Psoas muscle (tissue), 8 donors: ENCODE data around the gene ATF7. TPM values are rescaled to one million over a fixed set of nuclear protein-coding genes. Genes with fewer than 3 reads are reported as not detected.
A peak's percentile ranks its signal among the peaks of the same experiment; 100 is the strongest.

Experiments used
- ATAC-seq, 4 donors: fragments of 200-7000 bp; cut with Tn5 transposase; one replicate each; pipeline ENCODE4 v1.9.1; 2020; ENCODE audit warnings: moderate library complexity in 3 of 4, mild to moderate bottlenecking in 2 of 4
- DNase-seq, 2 donors: peaks; one replicate each; pipeline ENCODE4 v3.0.0-alpha.2; 2020
- H3K27ac ChIP-seq: fragments of 200-600 bp; one replicate; pipeline ENCODE4 v1.8.0; 2022
- H3K27me3 ChIP-seq, 3 donors: fragments of 200-600 bp in 1 of 3; one replicate each; pipeline versions ENCODE4 v1.6.1 to v1.8.0; 2013 to 2022; ENCODE audit warnings: low read length in 2 of 3, mild to moderate bottlenecking in 2 of 3, moderate library complexity in 1 of 3; ENCODE audit not compliant: insufficient read depth in 3 of 3
- H3K36me3 ChIP-seq, 2 donors: fragments of 200-600 bp in 1 of 2; one replicate each; pipeline versions ENCODE4 v1.6.1 to v1.8.0; 2013 to 2022; ENCODE audit warnings: low read depth in 1 of 2, mild to moderate bottlenecking in 1 of 2, moderate library complexity in 1 of 2; ENCODE audit not compliant: insufficient read depth in 1 of 2
- H3K4me1 ChIP-seq: fragments of 200-600 bp; one replicate; pipeline ENCODE4 v1.8.0; 2022
- H3K4me3 ChIP-seq: fragments of 200-600 bp; one replicate; pipeline ENCODE4 v1.8.0; 2022; ENCODE audit warnings: mild to moderate bottlenecking
- H3K9me3 ChIP-seq: fragments of 200-600 bp; one replicate; pipeline ENCODE4 v1.8.0; 2022
- WGBS, 3 donors: extraction: QIAGEN DNeasy Blood & Tissue Kit; methylation state at CpG; one replicate each; pipeline versions ENCODE4 v1.1.6 to v1.1.7; 2013; 5-methylcytosine and 5-hydroxymethylcytosine counted together
- intact Hi-C, 2 donors: fragments of 100-400 bp; cut with DNase I; formaldehyde crosslinking; loops; one replicate each; pipeline versions ENCODE4 v1.11.0 to v1.14.2; 2022
- polyA plus RNA-seq, 3 donors: library from polyadenylated mRNA; stranded (reverse); fragments of 200-250 nt; gene quantifications; one replicate each; pipeline ENCODE4 v1.2.3, GENCODE V29; 2013
- total RNA-seq, 4 donors: library from RNA; stranded (reverse); fragmentation: NEBNext Ultra II Directional in 2 of 4; extraction: Animal tissue kit (Norgen Biotek cat#: 25700) in 2 of 4; gene quantifications; one replicate each; pipeline versions ENCODE4 v1.2.1 to v1.2.4, GENCODE V29; 2021 to 2023
- TF ChIP-seq, protein P1 (sequence below): fragments of 200-600 bp; IDR thresholded peaks from one replicate; pipeline ENCODE4 v1.8.0; 2022; ENCODE audit warnings: antibody characterized with exemption
- donor health status: healthy with polysubstance abuse.
- donor health status: DM: no; HTN: no; CAD: no; lungs with moderate emphysema.
- donor health status: Bipolar disorder and iron deficiency.
- donor health status: healthy.
- donor health status: DM: yes; HTN: yes; CAD: no.
- donor health status: DM: no; HTN: no; CAD: no.
- donor health status: DM: no; HTN: no; CAD: no.
- donor health status: DM: yes; HTN: yes; CAD: no.

Gene ATF7
- total and polyA plus RNA-seq, 7 donors = 15.7 to 32.3 (median 25.4) TPM

DNA sequence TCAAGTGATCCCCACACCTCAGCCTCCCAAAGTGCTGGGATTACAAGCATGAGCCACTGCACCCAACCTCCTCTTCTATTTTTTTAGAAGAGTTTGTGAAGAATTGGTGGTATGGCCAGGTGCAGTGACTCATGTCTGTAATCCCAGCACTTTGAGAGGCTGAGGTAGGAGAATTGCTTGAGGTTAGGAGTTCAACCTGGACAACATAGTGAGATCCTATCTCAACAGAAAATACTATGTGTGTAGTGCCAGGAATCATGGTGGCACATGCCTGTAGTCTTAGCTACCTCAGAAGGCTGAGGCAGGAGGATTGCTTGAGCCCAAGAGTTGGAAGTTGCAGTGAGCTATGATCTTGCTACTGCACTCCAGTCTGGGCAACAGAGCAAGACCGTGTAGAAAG lies 5.5 kb upstream of the ATF7 start:
- intact Hi-C loops = no loop called here
- H3K4me3 ChIP-seq = no peak overlapping the region
- no peak overlapping the region for H3K27ac ChIP-seq
- DNase-seq (no peak), ATAC-seq (no peak)
- TF ChIP-seq, protein P1, sequence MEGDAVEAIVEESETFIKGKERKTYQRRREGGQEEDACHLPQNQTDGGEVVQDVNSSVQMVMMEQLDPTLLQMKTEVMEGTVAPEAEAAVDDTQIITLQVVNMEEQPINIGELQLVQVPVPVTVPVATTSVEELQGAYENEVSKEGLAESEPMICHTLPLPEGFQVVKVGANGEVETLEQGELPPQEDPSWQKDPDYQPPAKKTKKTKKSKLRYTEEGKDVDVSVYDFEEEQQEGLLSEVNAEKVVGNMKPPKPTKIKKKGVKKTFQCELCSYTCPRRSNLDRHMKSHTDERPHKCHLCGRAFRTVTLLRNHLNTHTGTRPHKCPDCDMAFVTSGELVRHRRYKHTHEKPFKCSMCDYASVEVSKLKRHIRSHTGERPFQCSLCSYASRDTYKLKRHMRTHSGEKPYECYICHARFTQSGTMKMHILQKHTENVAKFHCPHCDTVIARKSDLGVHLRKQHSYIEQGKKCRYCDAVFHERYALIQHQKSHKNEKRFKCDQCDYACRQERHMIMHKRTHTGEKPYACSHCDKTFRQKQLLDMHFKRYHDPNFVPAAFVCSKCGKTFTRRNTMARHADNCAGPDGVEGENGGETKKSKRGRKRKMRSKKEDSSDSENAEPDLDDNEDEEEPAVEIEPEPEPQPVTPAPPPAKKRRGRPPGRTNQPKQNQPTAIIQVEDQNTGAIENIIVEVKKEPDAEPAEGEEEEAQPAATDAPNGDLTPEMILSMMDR = no peak
- H3K36me3 ChIP-seq = no peaks in the 10 kb centered on the region
- 60 to 100% (median 79%) methylated on average over 1 of the region's 1 CpG for WGBS, 3 donors
- no peaks in the 10 kb centered on the region for H3K9me3 ChIP-seq
- H3K4me1 ChIP-seq = peaks cover 2% of the 10 kb centered on the region
- no peaks in the 10 kb centered on the region for H3K27me3 ChIP-seq

DNA sequence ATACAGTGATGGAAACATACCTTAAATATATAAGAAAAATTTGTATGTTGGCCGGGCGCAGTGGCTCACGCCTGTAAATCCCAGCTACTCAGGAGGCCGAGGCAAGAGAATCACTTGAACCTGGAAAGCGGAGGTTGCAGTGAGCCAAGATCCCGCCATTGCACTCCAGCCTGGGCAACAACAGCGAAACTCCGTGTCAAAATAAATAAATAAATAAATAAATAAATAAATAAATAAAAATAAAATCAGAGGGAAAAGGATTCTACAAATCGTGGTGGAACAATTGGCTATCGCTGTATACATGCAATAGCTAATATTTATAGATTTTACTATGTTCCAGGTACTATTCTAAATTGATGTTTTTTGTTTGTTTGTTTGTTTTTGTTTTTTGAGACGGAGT lies 1.7 kb upstream of the ATF7 start:
- H3K4me3 ChIP-seq = no peak overlapping the region
- H3K27ac ChIP-seq = no peak overlapping the region
- ATAC-seq = no peak
- H3K27me3 ChIP-seq = no peaks in the 10 kb centered on the region
- 84 to 87% (median 86%) methylated on average over 11 of the region's 11 CpGs for WGBS, 3 donors
- H3K36me3 ChIP-seq = no peaks in the 10 kb centered on the region
- TF ChIP-seq, protein P1 = no peak
- H3K4me1 ChIP-seq = peaks cover 29% of the 10 kb centered on the region
- no peaks in the 10 kb centered on the region for H3K9me3 ChIP-seq
- intact Hi-C loops = loop anchor here in 1 of 2 donors (5.0 kb wide), 1 partner anchor 44 kb away; no protein-coding TSS in a partner anchor
- no peak for DNase-seq

DNA sequence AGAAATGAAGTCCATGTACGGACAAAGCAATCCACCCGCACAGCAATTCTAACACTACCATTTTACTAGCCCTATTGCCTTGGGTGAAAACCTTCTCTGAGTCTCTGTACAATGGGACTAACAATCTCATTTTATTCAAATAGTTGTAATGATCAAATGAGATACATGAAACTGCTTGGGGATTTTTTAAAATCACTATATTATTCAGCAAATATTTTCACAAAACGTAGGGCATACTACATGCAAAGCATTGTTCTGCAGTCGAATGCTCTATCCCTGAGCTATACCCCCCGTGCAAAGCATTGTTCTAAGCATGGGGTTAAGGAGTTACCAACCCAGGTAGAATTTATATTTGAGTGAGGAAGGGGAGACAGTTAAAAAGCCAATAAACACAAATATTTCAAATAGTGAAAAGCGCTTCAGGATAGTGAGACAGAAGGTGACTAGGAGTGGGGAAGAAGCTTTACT lies 554 bp upstream of the ATF7 start:
- TF ChIP-seq, protein P1 = no peak
- intact Hi-C loops = loop anchor here (1.0 to 5.0 kb wide), 2 partner anchors 46 to 50 kb away; partner anchors contain the start of gene ATP5MC2 (in 1 of the 2)
- 21 to 24% (median 22%) methylated on average over 6 of the region's 6 CpGs for WGBS, 3 donors
- peak overlapping the region; percentile 77 for H3K4me3 ChIP-seq
- no peaks in the 10 kb centered on the region for H3K27me3 ChIP-seq
- ATAC-seq (no peak), DNase-seq (no peak)
- peak overlapping the region; percentile 95 for H3K27ac ChIP-seq
- peaks cover 33% of the 10 kb centered on the region for H3K4me1 ChIP-seq
- H3K9me3 ChIP-seq = no peaks in the 10 kb centered on the region
- H3K36me3 ChIP-seq = no peaks in the 10 kb centered on the region

DNA sequence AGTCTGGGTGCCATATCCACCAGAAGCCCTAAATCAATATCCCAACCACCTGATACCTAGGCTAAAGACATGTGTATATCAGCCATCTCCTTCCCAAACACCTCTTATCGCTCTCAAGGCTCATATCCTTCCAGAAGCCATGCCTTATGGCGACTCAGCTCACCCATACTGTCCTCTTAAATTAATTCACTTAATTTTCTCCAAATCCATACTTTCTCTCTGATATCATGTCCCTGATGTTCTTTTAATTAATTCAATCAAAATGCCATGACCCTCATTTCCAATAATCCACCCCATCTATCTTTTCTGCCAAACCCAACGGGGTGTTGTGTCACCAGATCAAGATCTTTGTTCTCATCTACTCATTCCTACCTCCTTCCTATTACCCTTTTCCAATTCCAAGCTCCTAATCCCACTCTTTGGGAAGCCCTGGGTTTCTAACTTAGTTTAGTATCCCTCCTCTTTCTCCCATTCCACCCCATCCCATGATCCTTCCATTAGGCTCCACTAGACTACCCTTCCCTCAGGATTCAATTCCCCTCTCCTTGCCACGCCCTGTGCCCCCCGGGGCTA lies 723 bp downstream of the ATF7 start:
- Histone ChIP-seq H3K4me3 (peak overlapping the region; percentile 77), H3K9me3 (no peaks in the 10 kb centered on the region), H3K27me3 (no peaks in the 10 kb centered on the region), H3K27ac (peak overlapping the region; percentile 95), H3K4me1 (peaks cover 42% of the 10 kb centered on the region), H3K36me3 (no peaks in the 10 kb centered on the region)
- no peak for DNase-seq
- TF ChIP-seq, protein P1 = no peak
- WGBS, 3 donors = 8 to 13% (median 9%) methylated on average over 5 of the region's 5 CpGs
- intact Hi-C loops = loop anchor here in 1 of 2 donors (5.0 kb wide), 1 partner anchor 47 kb away; no protein-coding TSS in a partner anchor
- ATAC-seq = no peak
